DMS114 treated with DMSO at 0.1 percent for 48 hours (cell line): ENCODE measurements around the gene CLCN3.
"Not testable (repeated sequence)": the region's sequence is repeated elsewhere in the genome, so short reads cannot be mapped to it uniquely, and the experiment has no call there.

Experiments used
- DNase-seq: peaks from one replicate; lab custom pipeline; 2025; ENCODE audit not compliant: unreplicated experiment; lab: John Stamatoyannopoulos, UW

Gene CLCN3

DNA sequence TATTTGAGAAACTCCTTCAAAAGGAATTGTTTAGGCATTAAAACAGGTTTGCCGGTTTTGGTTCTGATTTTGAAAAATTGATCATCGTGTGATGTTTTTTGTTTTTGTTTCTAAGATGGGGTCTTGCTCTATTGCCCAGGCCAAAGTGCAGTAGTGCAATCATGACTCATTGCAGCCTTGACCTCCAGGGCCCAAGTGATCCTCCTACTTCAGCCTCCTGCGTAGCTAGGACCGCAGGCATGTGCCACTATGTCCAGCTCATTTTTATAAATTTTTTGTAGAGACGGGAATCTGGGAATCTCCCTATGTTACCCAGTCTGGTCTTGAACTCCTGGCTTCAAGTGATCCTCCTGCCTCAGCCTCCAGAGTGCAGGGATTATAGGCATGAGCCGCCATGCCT lies 35.0 kb downstream of the CLCN3 start:
- no peak for DNase-seq

DNA sequence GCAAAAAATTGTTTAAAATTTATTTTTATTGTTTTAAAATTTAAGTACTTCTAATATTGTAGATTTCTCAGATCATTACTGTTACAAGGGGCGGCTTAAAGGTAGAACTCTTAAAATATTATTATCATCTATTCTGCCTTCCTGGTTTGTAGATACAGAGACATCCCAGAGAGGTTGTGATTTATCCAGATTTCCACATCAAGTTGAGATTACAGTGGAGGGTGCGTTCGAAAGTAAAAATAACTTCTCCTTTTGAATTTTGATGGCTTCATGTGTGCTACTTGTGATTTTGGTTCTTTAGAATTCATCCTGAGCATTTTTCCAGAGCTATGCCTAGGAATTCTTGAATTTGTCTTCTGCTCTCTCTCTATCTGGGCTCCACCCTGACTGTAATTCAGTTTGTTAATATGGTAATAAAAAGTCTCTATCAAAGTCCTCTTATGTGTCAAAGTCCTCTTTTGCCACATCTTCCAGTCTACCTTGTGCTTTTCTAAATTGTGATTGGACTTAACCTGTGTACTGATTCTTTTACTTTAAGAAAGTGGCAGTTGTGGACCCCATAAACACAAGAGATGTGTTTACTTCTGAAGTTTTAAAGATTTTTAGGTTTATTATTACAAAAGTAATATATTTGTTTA lies 37.2 kb downstream of the CLCN3 start:
- DNase-seq = no peak

DNA sequence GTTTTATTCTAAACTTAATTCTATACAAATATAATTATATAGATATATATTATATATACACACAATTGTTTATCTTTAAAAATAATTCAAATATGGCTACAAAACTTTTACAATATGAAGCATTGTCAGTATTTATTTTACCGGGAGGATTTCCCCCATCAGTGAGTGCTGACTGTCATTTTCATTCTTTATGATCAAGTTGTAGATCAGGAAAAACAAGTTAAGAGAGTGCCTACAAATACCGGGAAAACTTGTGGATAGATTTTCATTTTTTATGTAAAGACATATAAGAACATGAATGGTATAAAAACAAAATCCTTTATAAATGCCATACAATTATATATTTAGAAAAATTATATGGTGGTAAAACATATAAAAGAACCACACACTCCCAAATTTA lies 37.8 kb downstream of the CLCN3 start:
- no peak for DNase-seq

DNA sequence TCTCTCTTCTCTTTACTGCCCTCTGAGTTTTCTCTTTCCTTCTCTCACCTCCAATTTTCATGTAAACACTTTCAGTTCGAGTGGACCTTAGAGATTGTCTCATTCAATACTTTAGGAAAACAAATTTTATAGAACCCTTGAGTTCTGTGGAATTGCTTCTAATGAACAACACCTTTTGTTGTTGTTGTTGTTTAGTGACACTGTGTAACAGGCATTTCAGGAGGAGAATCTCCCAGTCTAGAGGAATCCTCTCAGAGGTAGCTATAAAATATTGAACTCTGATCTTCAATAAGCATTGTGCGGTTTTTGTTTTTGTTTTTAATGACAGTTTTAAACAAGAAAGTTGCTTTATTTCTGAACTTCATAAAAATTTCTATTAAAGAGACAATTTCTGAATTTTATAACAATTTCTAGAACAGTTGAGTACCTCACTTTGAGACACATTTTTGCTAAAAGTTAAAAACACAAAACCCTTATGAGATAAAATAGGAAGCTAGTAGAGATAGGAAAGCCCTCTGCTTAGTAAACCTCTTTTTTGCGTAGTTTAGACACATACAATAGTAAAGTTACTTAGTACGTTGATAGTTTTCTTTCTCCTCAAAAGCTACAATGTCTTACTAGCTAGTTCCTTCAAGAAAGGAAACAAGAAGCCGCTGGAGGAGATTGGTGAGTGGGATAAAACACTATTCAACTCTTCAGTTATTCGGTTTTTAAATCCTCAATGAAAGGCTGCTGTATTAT lies 38.8 kb downstream of the CLCN3 start:
- no peak for DNase-seq

DNA sequence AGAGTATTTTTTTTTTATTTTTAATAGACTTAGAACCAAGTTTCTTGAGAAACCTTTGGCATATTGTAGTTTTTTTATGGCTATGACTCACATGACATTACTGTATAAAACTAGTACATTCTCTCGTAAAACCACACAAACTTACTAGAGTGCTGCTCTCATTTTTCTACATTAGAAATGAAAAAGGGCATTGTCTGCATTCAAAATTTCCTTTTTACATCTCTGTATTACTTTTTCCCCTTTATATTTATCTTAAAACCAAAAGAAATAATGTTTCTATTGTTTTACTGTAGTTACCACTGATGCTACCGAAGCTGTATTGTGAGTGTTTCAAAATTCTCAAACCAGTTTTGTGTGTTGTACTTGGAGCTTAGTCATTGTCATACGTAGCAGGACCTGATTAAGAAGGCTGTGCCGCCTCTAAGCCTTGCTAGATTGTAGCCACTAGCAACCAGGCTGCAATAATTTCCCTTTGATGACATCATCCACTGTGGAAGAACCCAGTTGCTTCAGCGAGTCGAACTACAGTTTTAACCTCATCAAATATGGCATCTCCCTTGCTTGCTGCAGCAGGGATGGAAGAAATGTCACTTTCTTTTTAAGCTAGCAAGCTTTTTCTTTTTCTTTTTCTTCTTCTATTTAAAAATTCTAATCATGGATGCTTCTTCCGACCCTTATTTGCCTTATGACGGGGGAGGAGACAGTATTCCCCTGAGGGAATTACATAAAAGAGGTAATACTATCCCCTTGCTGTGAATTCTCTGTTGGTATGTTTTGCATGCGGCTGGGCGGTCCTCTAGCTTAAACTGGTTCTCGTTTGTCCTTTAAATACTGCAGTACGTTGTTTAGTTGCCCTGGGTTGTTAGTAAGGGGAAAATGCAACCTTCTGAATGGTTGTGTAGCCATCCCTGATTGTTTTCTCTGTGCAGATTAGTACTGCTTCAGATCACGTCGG lies 39.6 kb downstream of the CLCN3 start:
- DNase-seq = peak; percentile 13

DNA sequence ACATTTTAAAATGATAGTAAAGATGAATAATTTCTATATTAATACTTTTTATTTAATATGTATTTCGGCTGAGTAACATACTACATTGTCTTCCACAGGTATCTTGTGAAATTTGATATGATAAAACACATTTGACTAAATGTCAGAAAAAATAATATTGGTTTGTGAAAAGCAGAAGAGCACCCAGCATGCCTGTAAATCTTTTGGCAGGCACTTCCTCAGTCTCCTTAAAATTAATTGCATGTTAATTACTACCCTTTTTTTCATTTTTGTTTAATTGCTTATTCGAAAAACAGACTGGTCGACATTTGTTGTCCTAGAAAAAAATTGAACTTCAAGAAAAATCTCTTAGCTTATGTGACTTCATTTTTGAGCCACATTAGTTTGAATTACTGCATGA lies 40.6 kb downstream of the CLCN3 start:
- no peak for DNase-seq

DNA sequence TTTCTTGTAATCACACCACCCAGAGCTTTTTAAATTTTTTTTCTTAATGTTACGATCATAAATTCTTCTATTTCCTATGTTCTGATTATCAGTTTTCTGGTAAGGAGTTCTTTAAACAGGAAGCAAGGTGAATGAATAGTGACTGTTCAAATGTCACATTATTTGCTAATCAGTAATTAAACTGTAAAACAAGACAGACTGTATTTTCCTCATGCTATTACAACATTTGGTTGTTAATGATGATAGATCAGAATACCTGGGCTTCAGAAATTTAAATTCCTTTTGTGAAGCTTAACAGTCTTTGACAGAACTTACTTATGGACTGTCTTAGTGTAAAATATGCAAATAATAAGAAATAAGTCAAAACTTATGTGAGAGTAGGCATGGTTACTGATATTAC lies 41.4 kb downstream of the CLCN3 start:
- DNase-seq = no peak

DNA sequence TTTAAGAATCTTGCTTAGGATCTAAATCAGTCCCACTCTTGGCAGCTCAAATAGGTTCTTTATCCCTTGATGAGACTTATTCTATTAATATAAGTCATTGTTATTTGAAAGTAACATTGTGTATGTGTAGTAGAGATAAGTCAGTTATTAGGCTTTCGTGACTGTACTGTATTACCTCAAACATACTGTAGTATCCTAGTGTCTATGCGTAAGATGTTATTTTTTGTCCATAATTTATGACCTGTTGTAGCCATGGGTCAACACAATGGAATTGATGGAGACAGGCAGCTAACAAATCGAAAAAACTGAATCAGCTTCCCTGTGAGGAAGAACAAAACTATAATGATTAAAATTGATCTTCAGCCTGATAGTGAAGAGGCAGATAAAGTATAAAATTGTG lies 41.8 kb downstream of the CLCN3 start:
- DNase-seq = no peak

DNA sequence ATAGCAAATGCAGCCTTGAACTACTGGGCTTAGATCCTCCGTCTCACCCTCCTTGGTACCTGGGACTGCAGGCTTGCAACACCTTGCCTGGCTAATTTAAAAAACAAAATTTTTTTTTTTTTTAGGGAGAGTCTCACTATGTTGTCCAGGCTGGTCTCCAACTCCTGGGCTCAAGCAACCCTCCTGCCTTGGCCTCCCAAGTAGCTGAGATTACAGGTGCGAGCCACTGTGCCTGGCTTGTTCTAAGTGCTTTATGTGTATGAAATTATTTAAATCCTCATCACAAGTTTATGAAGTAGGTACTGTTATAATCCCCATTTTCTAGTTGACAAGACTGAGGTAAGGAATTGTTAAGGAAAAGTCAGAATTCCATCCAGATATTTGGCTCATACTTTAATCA lies 43.0 kb downstream of the CLCN3 start:
- DNase-seq = no peak

DNA sequence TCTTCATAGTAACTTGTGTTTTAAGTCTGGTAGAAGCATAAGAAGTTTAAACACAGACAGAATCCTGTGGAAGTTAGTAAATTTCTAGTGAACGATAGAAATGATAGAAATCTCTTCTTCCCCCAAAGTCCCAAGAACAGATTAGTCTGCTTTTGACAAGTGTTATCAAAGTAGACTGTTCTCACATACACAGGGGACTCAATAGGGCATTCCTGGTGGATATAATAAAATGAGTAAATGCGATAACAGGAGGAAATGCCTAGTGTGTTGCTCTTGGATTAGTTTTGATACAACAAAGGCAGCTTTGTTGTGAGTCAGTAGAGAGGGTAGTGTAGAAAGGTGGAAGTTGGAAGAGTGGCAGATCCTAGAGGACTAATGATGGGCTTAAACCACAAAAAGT lies 43.5 kb downstream of the CLCN3 start:
- no peak for DNase-seq

DNA sequence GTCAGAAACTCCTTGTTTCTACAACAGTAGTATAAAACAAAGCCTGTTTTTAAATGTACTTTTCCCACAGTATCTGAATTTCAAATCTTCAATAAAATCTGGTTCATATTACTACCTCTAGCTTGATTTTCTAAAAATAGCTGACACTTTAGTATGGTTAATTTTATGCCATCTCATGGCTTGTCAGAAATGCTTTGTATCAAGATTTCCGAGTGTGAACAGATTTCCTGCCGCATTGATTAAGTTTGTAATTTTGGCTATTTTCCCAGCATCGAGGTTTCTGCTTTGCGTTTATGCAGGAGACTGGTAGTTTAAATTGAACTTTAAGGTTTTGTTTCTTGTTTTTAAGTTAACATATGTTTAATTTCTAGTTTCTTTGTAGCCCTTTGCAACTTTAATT lies 44.2 kb downstream of the CLCN3 start:
- no peak for DNase-seq

DNA sequence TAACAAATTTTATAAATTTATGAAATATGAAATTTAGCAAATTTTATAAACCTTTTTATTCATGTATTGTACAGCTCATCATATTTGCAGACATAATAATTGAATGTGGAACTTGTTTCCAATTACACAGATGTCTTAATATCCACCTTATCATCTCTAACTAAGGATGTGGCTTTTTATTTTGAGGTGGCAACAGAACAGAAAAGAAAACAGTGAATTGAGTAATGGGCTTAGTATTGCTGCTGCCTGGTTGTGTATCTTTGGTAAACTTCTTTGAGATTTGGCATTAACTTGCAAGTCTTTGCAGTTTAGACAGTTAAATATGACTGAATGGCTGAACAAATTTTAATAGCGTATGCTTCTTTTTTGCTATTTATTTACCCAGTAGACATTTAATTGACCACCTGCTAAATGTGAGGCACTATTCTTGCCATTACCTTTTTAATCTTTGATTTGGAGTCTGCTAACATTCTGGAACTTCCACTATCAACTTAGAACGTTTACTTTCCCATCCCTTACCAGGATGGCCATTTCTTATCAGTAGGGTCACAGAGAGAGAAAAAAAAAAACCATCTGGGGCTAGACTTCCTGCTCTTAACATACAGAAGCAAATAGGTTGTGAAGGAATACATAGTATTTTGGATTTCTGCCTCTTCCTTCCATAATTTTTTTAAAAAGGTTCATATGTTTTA lies 44.8 kb downstream of the CLCN3 start:
- DNase-seq = no peak

DNA sequence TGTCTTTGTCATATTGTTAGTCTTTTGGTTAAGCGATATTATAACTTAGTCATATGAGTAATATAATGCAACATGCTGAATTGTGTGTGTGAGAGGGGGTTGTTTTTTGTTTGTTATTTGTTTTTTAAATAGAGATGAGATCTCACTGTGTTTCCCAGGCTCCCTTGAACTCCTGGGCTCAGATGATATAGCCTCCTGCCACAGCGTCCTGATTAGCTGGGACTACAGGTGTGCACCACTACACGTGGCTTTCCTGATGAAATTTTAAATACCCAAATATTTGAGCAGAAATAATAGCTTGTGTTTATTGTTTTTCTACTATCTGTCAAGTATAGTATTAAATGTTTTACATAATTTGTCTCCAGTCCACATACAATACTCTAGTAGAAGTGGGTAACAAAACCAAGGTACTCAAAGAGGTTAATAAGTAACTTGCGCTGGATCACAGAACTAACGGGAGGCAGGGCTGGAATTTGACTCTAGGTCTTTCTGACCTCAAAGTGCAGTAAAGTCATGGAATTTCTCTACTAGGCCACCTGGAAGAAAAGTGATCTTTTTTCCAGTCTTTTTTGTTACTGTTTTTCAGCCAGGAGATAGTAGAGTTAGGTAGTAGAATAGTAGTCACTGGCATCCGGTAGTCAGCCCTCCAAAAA lies 47.8 kb downstream of the CLCN3 start:
- no peak for DNase-seq

DNA sequence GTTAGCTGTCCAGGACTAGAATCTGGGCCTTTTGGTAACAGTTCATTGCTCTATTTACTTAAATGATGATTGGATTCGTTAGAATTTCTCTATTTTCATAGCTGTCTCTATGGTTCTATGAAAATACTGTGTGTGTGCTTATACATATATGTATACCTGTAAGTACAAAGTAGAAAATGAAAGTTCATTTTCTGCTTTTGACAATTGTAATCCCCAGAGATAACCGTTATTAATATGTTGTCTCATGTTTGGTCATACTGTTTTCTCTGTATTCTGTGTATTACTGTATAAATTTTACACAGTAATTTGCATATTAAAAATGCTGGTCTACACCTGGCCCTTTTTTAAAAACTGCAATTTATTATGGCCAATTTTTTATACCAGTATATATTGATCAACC lies 55.4 kb downstream of the CLCN3 start:
- no peak for DNase-seq

DNA sequence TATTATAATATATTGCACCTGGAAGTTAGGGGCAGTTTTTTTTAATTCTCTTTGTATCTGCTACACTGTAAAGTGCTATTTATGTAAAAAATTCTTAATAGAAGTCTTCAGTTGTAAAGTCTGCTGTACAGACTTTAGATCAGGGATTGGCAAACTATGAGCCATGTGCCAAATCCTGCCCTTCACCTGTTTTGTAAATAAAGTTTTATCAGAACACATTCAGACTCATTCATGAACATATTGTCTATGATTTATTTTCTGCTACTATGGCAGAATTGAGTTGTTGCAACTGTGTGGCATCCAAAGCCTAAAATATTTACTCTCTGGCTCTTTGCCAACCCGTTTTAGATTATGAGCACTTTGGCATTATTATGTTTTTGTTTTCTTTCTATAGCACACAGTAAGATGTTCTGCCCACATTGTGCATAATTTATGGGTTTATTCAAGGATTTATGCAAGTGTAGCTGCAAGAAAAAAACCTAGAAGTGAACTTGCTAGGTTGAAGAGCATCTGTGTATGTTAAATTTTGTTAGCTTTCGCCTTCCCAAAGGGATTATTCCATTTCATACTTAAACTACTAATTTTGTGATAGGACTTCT lies 56.9 kb downstream of the CLCN3 start:
- no peak for DNase-seq

DNA sequence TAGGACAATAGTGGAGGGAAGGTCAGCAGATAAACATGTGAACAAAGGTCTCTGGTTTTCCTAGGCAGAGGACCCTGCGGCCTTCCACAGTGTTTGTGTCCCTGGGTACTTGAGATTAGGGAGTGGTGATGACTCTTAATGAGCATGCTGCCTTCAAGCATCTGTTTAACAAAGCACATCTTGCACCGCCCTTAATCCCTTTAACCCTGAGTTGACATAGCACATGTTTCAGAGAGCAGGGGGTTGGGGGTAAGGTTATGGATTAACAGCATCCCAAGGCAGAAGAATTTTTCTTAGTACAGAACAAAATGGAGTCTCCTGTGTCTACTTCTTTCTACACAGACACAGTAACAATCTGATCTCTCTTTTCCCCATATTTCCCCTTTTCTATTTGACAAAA lies 58.1 kb downstream of the CLCN3 start:
- DNase-seq = not testable (repeated sequence)

DNA sequence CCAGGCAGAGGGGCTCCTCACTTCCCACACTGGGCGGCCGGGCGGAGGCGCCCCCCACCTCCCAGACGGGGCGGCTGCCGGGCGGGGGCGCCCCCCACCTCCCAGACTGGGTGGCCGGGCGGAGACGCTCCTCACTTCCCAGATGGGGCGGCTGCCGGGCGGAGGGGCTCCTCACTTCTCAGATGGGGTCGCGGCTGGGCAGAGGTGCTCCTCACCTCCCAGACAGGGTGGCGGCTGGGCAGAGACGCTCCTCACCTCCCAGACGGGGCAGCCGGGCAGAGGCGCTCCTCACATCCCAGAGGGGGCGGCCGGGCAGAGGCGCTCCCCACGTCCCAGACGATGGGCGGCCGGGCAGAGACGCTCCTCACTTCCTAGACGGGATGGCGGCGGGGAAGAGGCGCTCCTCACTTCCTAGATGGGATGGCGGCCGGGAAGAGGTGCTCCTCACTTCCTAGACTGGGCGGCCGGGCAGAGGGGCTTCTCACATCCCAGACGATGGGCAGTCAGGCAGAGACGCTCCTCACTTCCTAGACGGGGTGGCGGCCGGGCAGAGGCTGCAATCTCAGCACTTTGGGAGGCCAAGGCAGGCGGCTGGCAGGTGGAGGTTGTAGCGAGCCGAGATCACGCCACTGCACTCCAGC lies 58.7 kb downstream of the CLCN3 start:
- DNase-seq = not testable (repeated sequence)

DNA sequence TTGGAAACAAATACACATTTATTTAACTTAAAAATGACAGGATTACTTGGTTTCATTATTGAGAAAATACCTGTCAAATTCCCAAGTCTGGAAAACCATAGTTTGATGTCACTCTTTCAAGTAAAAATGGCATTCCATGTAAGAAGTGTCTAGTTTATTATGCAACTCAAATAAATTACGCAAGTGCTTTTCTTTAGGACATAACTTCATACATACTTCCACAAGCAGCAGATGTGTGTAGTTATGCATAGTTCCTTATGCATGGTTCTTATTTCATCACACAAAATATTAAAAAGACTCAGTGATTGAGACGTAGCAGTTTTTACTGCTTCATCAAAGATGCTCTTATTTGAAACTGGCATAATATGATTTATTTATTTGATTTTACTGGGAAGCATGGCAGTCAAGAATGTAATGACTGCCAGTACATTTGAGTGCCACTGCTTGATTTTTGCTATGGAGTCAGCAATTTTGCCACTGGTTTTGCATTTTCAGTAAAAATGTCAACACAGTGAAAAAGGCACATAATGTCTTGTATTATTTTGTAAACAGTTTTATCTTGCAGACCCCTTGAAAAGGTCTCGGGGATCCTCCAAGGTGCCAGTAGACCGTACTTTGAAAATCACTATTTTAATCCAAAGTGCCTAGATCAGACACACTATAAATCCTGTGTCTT lies 62.1 kb downstream of the CLCN3 start:
- no peak for DNase-seq

DNA sequence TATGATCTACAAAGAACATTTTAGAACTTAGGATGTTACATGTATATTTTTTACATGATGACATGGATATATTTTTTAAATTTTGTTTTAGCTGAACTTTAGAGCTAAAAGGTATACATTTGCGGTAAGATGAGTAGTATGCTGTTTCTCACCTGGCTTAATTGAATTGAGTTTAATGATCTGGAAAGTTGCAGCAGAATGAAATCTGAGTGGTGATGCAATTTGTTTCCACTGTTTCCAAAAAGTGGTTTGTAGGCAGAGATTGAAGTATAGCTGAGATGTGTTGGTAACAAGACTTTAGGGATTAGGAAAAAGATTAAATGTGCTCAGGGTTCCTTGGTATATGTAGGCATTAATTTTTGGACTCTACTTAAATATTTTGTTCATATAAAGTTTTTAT lies 69.3 kb downstream of the CLCN3 start:
- DNase-seq = no peak
